CD8-positive, alpha-beta memory T cell (primary cell): Measurements from ENCODE around the gene TANC2. TPM values are rescaled to one million over a fixed set of nuclear protein-coding genes. Genes with fewer than 3 reads are reported as not detected.
A peak's percentile ranks its signal among the peaks of the same experiment; 100 is the strongest.

Source experiments
- CTCF ChIA-PET: fragments of 350-600 bp; sonication (Branson Sonifier 250); formaldehyde crosslinking; loops from one replicate; lab custom pipeline; 2021; ENCODE audit warnings: antibody characterized with exemption; lab: Charles Lee
- POLR2A ChIA-PET: fragments of 350-600 bp; sonication (Branson Sonifier 250); formaldehyde crosslinking; loops from one replicate; lab custom pipeline; 2021; ENCODE audit warnings: antibody characterized with exemption; lab: Charles Lee
- DNase-seq, 5 donors: peaks; one replicate each; pipeline versions ENCODE4 v3.0.0 to v3.0.0-alpha.2; 2020 to 2022; ENCODE audit warnings: mixed read lengths in 1 of 5
- H3K27ac ChIP-seq: one replicate; pipeline ENCODE4 v1.7.0; 2013; ENCODE audit warnings: low read depth, mild to moderate bottlenecking, low read length, moderate library complexity
- H3K27me3 ChIP-seq: 2 replicates; pipeline ENCODE4 v1.7.0; 2013; ENCODE audit warnings: low read length, mild to moderate bottlenecking; ENCODE audit not compliant: insufficient read depth, poor library complexity, severe bottlenecking
- H3K36me3 ChIP-seq: 2 replicates; pipeline ENCODE4 v1.7.0; 2013; ENCODE audit warnings: mild to moderate bottlenecking, low read length, moderate library complexity; ENCODE audit not compliant: insufficient read depth
- H3K4me1 ChIP-seq: 2 replicates; pipeline ENCODE4 v1.7.0; 2013; ENCODE audit warnings: mild to moderate bottlenecking, low read length, moderate library complexity; ENCODE audit not compliant: insufficient read depth
- H3K4me3 ChIP-seq: 2 replicates; pipeline ENCODE4 v1.7.0; 2013; ENCODE audit warnings: mild to moderate bottlenecking, low read length
- H3K9me3 ChIP-seq: 2 replicates; pipeline ENCODE4 v1.7.0; 2013; ENCODE audit warnings: mild to moderate bottlenecking, low read length
- H3K27ac Mint-ChIP-seq, 8 donors: one replicate each; pipeline ENCODE4 v1.8.0; 2020 to 2021; ENCODE audit warnings: mixed read lengths in 8 of 8, mild to moderate bottlenecking in 6 of 8, inconsistent platforms in 3 of 8, moderate library complexity in 3 of 8
- H3K27me3 Mint-ChIP-seq, 2 donors: one replicate each; pipeline ENCODE4 v1.8.0; 2020 to 2021; ENCODE audit warnings: mixed read lengths in 2 of 2, mild to moderate bottlenecking in 1 of 2, moderate library complexity in 1 of 2
- H3K36me3 Mint-ChIP-seq, 3 donors: one replicate each; pipeline ENCODE4 v1.8.0; 2020 to 2021; ENCODE audit warnings: mixed read lengths in 3 of 3, inconsistent platforms in 1 of 3, mild to moderate bottlenecking in 1 of 3
- H3K4me1 Mint-ChIP-seq, 3 donors: one replicate each; pipeline ENCODE4 v1.8.0; 2020 to 2021; ENCODE audit warnings: mixed read lengths in 3 of 3, inconsistent platforms in 1 of 3, mild to moderate bottlenecking in 1 of 3
- H3K4me3 Mint-ChIP-seq, 7 donors: one replicate each; pipeline ENCODE4 v1.8.0; 2020 to 2021; ENCODE audit warnings: mixed read lengths in 7 of 7, mild to moderate bottlenecking in 6 of 7, moderate library complexity in 4 of 7, inconsistent platforms in 2 of 7
- H3K9me3 Mint-ChIP-seq, 5 donors: one replicate each; pipeline ENCODE4 v1.8.0; 2020 to 2022; ENCODE audit warnings: mixed read lengths in 5 of 5, mild to moderate bottlenecking in 3 of 5, moderate library complexity in 2 of 5, inconsistent platforms in 1 of 5
- polyA plus RNA-seq: library from polyadenylated mRNA; unstranded; fragments of 300-500 nt; fragmentation: Illumina TruSeq; gene quantifications from one replicate; pipeline ENCODE4 v1.2.3, GENCODE V29; 2021
- total RNA-seq, 2 experiments: library from RNA; stranded (reverse); gene quantifications; one replicate each; pipeline ENCODE4 v1.2.3, GENCODE V29; 2021

The TANC2 gene
- total and polyA plus RNA-seq, 3 experiments from 2014 or later, result 3.2 to 6.8 (median 6.3) TPM

- Mint-ChIP-seq H3K9me3 (peaks cover 0 to 2% (median 0%) of the 10 kb centered on the region in 5 donors), H3K36me3 (peaks cover 0 to 2% (median 0%) of the 10 kb centered on the region in 3 donors), H3K4me3 (no peak overlapping the region), H3K27ac (no peak overlapping the region), H3K27me3 (peaks cover 9 to 29% of the 10 kb centered on the region in 2 donors), H3K4me1 (no peaks in the 10 kb centered on the region)
- no peaks in the 10 kb centered on the region for H3K36me3 ChIP-seq
- H3K4me1 ChIP-seq, result no peaks in the 10 kb centered on the region
- H3K27ac ChIP-seq, result no peak overlapping the region
- ChIA-PET POLR2A (no interaction called here), CTCF (no interaction called here)
- H3K9me3 ChIP-seq, result no peaks in the 10 kb centered on the region
- no peak overlapping the region for H3K4me3 ChIP-seq
- no peak for DNase-seq
- H3K27me3 ChIP-seq, result peaks cover 7% of the 10 kb centered on the region
These were observed 17.7 kb upstream of the TANC2 start for GRCh38 chr17:62948370-62948769.

GRCh38 chr17:62949036-62949435 is 17.0 kb upstream of the TANC2 start:
- Mint-ChIP-seq H3K4me1 (no peaks in the 10 kb centered on the region), H3K27me3 (peaks cover 7 to 23% of the 10 kb centered on the region in 2 donors), H3K4me3 (no peak overlapping the region), H3K9me3 (no peaks in the 10 kb centered on the region), H3K27ac (no peak overlapping the region), H3K36me3 (peaks cover 0 to 2% (median 0%) of the 10 kb centered on the region in 3 donors)
- peaks cover 7% of the 10 kb centered on the region for H3K27me3 ChIP-seq
- H3K27ac ChIP-seq, result no peak overlapping the region
- no peaks in the 10 kb centered on the region for H3K36me3 ChIP-seq
- no peaks in the 10 kb centered on the region for H3K9me3 ChIP-seq
- ChIA-PET POLR2A (no interaction called here), CTCF (no interaction called here)
- DNase-seq, result no peak
- no peaks in the 10 kb centered on the region for H3K4me1 ChIP-seq
- H3K4me3 ChIP-seq, result no peak overlapping the region

- no peaks in the 10 kb centered on the region for H3K4me1 Mint-ChIP-seq
- H3K36me3 ChIP-seq, result no peaks in the 10 kb centered on the region
- H3K9me3 Mint-ChIP-seq, result no peaks in the 10 kb centered on the region
- H3K27me3 ChIP-seq, result peaks cover 7% of the 10 kb centered on the region
- H3K27ac ChIP-seq, result no peak overlapping the region
- no peaks in the 10 kb centered on the region for H3K4me1 ChIP-seq
- H3K27me3 Mint-ChIP-seq, result peaks cover 7 to 20% of the 10 kb centered on the region in 2 donors
- no peaks in the 10 kb centered on the region for H3K9me3 ChIP-seq
- CTCF ChIA-PET, result no interaction called here
- peaks cover 0 to 2% (median 0%) of the 10 kb centered on the region in 3 donors for H3K36me3 Mint-ChIP-seq
- no peak for DNase-seq
- no peak overlapping the region for H3K4me3 ChIP-seq
- POLR2A ChIA-PET, result no interaction called here
- no peak overlapping the region for H3K4me3 Mint-ChIP-seq
- H3K27ac Mint-ChIP-seq, result no peak overlapping the region
These were observed 16.0 kb upstream of the TANC2 start for GRCh38 chr17:62950067-62950466.

GRCh38 chr17:62955841-62956352 is 10.1 kb upstream of the TANC2 start:
- Histone ChIP-seq H3K27me3 (no peaks in the 10 kb centered on the region), H3K9me3 (no peaks in the 10 kb centered on the region), H3K4me1 (no peaks in the 10 kb centered on the region), H3K36me3 (no peaks in the 10 kb centered on the region), H3K4me3 (no peak overlapping the region), H3K27ac (no peak overlapping the region)
- H3K9me3 Mint-ChIP-seq, result no peaks in the 10 kb centered on the region
- POLR2A ChIA-PET, result no interaction called here
- H3K27me3 Mint-ChIP-seq, result peaks cover 3 to 31% of the 10 kb centered on the region in 2 donors
- no peaks in the 10 kb centered on the region for H3K4me1 Mint-ChIP-seq
- H3K4me3 Mint-ChIP-seq, result no peak overlapping the region
- no peak for DNase-seq
- H3K36me3 Mint-ChIP-seq, result no peaks in the 10 kb centered on the region
- H3K27ac Mint-ChIP-seq, result no peak overlapping the region
- CTCF ChIA-PET, result no interaction called here

- H3K27ac ChIP-seq, result no peak overlapping the region
- no peaks in the 10 kb centered on the region for H3K9me3 ChIP-seq
- H3K36me3 ChIP-seq, result no peaks in the 10 kb centered on the region
- peaks cover 18% of the 10 kb centered on the region for H3K4me1 ChIP-seq
- no peak overlapping the region for H3K4me3 ChIP-seq
- ChIA-PET POLR2A (no interaction called here), CTCF (no interaction called here)
- DNase-seq, result no peak
- peaks cover 6 to 7% of the 10 kb centered on the region in 2 donors for H3K27me3 Mint-ChIP-seq
- H3K27ac Mint-ChIP-seq, result peak overlapping the region in 1 of 8 donors; percentile 78
- peaks cover 21 to 30% (median 24%) of the 10 kb centered on the region in 3 donors for H3K4me1 Mint-ChIP-seq
- no peaks in the 10 kb centered on the region for H3K27me3 ChIP-seq
- H3K4me3 Mint-ChIP-seq, result peak overlapping the region in 1 of 7 donors; percentile 72
- H3K36me3 Mint-ChIP-seq, result peaks cover 0 to 6% (median 0%) of the 10 kb centered on the region in 3 donors
- no peaks in the 10 kb centered on the region for H3K9me3 Mint-ChIP-seq
These were observed 2.7 kb upstream of the TANC2 start for GRCh38 chr17:62963296-62963695.

GRCh38 chr17:62964506-62964905 is 1.5 kb upstream of the TANC2 start:
- ChIA-PET POLR2A (interaction anchor here (1.2 kb wide), 1 partner anchor 242 kb away, joined by 5 read pairs; no protein-coding TSS in a partner anchor), CTCF (no interaction called here)
- Histone ChIP-seq H3K9me3 (no peaks in the 10 kb centered on the region), H3K4me1 (peaks cover 22% of the 10 kb centered on the region), H3K27me3 (no peaks in the 10 kb centered on the region), H3K36me3 (no peaks in the 10 kb centered on the region), H3K27ac (no peak overlapping the region), H3K4me3 (no peak overlapping the region)
- peak overlapping the region in 6 of 7 donors; percentile 1 to 100 (median 46) for H3K4me3 Mint-ChIP-seq
- no peak for DNase-seq
- H3K27me3 Mint-ChIP-seq, result peaks cover 0 to 7% of the 10 kb centered on the region in 2 donors
- peaks cover 26 to 41% (median 34%) of the 10 kb centered on the region in 3 donors for H3K4me1 Mint-ChIP-seq
- peaks cover 0 to 6% (median 0%) of the 10 kb centered on the region in 3 donors for H3K36me3 Mint-ChIP-seq
- peak overlapping the region in 6 of 8 donors; percentile 55 to 99 (median 96) for H3K27ac Mint-ChIP-seq
- H3K9me3 Mint-ChIP-seq, result no peaks in the 10 kb centered on the region

- ChIA-PET CTCF (interaction anchor here (1.0 to 1.4 kb wide), 2 partner anchors 9 to 257 kb away, joined by 3 read pairs; no protein-coding TSS in a partner anchor), POLR2A (interaction anchor here (1.2 to 1.5 kb wide), 2 partner anchors 241 to 243 kb away, joined by 4 to 5 read pairs; no protein-coding TSS in a partner anchor)
- Mint-ChIP-seq H3K9me3 (no peaks in the 10 kb centered on the region), H3K27me3 (peaks cover 0 to 7% of the 10 kb centered on the region in 2 donors), H3K4me1 (peaks cover 26 to 41% (median 34%) of the 10 kb centered on the region in 3 donors), H3K4me3 (peak overlapping the region; percentile 93 to 100 (median 96)), H3K27ac (peak overlapping the region; percentile 94 to 100 (median 98)), H3K36me3 (peaks cover 0 to 6% (median 0%) of the 10 kb centered on the region in 3 donors)
- Histone ChIP-seq H3K27ac (peak overlapping the region; percentile 74), H3K27me3 (no peaks in the 10 kb centered on the region), H3K4me3 (peak overlapping the region; percentile 58), H3K9me3 (no peaks in the 10 kb centered on the region), H3K4me1 (peaks cover 22% of the 10 kb centered on the region), H3K36me3 (no peaks in the 10 kb centered on the region)
- peak in 2 of 5 donors; percentile 7 to 69 for DNase-seq
These were observed 805 bp upstream of the TANC2 start for GRCh38 chr17:62965174-62965685.
